GM06990 (cell line): ENCODE data around the gene CPM.

Experiments
- DNase-seq: peaks from one replicate; pipeline ENCODE4 v3.0.0-alpha.2; 2011; ENCODE audit not compliant: insufficient read length; ENCODE audit errors: extremely low read depth
- H3K27me3 ChIP-seq: replicated peaks from 2 replicates; pipeline ENCODE4 v1.6.0; 2011; ENCODE audit warnings: low read length; ENCODE audit not compliant: control insufficient read depth, insufficient read depth
- H3K36me3 ChIP-seq: 2 replicates; pipeline ENCODE4 v1.5.1; 2011; ENCODE audit warnings: low read length; ENCODE audit not compliant: control insufficient read depth, insufficient read depth
- H3K4me3 ChIP-seq: replicated peaks from 2 replicates; pipeline ENCODE4 v1.5.1; 2011; ENCODE audit warnings: low read depth, mild to moderate bottlenecking, control low read depth, low read length
- CTCF ChIP-seq: IDR thresholded peaks from 2 replicates; pipeline ENCODE4 v1.5.1; 2011; ENCODE audit warnings: low read length, control low read depth, mild to moderate bottlenecking, inconsistent platforms; ENCODE audit not compliant: insufficient read depth, poor library complexity, severe bottlenecking

Gene CPM

GRCh38 chr12:68835333-68835908, 97.5 kb downstream of the CPM start:
- DNase-seq: no peak
- no peak for TF ChIP-seq CTCF
- H3K4me3 ChIP-seq: no peak overlapping the region
- H3K27me3 ChIP-seq: no peaks in the 10 kb centered on the region
- peaks cover 28% of the 10 kb centered on the region for H3K36me3 ChIP-seq

GRCh38 chr12:68833508-68833907, 99.5 kb downstream of the CPM start:
- Histone ChIP-seq H3K36me3 (peaks cover 23% of the 10 kb centered on the region), H3K4me3 (no peak overlapping the region), H3K27me3 (no peaks in the 10 kb centered on the region)
- no peak for TF ChIP-seq CTCF
- DNase-seq: no peak

- Histone ChIP-seq H3K27me3 (no peaks in the 10 kb centered on the region), H3K4me3 (no peak overlapping the region), H3K36me3 (peaks cover 21% of the 10 kb centered on the region)
- no peak for DNase-seq
- TF ChIP-seq CTCF: no peak
Measured at GRCh38 chr12:68832504-68832867, 100.5 kb downstream of the CPM start.

- no peaks in the 10 kb centered on the region for H3K27me3 ChIP-seq
- TF ChIP-seq CTCF: no peak
- no peak for DNase-seq
- peaks cover 17% of the 10 kb centered on the region for H3K36me3 ChIP-seq
- no peak overlapping the region for H3K4me3 ChIP-seq
Measured at GRCh38 chr12:68831751-68832503, 101.0 kb downstream of the CPM start.

- no peak for DNase-seq
Measured at GRCh38 chr12:68831272-68831671, 101.7 kb downstream of the CPM start.

More at GRCh38 chr12:68831272-68831671, 101.7 kb downstream of the CPM start:
- Histone ChIP-seq H3K27me3 (no peaks in the 10 kb centered on the region), H3K4me3 (no peak overlapping the region), H3K36me3 (peaks cover 17% of the 10 kb centered on the region)
- TF ChIP-seq CTCF: no peak
